GM19193 (cell line): ENCODE data around the gene TMEM219.

Experiments used
- POLR2A ChIP-seq: IDR thresholded peaks from 4 replicates; pipeline ENCODE4 v1.6.1; 2011; ENCODE audit not compliant: insufficient read depth, insufficient read length; ENCODE audit errors: extremely low read depth

TMEM219 gene

DNA sequence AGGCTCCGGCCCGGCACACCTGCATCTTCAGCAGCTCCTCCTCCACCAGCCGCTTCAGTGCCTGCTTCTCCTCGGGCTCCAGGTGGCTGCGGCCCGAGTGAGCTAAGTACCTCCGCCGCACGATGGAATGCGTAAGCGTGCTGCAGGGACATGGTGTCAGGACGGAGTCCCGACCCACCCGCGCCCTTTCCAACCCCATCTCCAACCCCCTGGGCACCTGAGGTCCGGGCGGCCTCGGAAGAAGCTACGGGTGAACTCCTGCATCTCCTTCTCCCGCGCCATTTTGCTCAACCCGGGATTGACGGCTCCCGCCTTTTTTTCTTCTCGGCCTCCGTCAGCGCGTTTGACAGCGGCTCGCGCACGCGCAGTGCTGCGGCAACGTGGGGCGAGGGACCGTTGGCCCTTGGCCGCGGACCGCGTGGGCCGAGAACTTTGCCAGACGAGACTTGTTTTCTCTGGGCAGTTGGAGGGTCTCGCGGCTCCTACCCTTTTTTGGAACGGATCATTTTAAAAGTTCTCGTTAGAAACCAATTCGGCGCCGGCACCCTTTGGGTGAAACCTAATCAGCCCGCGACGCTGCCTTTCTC lies 33.5 kb downstream of the TMEM219 start, which contains the start of gene HIRIP3:
Gene HIRIP3, minus strand, starts transcription at position 294 of the 587 bp plus-strand sequence. Its CDS starts 12 bp downstream, at position 282.
- peak; percentile 70 for TF ChIP-seq POLR2A

DNA sequence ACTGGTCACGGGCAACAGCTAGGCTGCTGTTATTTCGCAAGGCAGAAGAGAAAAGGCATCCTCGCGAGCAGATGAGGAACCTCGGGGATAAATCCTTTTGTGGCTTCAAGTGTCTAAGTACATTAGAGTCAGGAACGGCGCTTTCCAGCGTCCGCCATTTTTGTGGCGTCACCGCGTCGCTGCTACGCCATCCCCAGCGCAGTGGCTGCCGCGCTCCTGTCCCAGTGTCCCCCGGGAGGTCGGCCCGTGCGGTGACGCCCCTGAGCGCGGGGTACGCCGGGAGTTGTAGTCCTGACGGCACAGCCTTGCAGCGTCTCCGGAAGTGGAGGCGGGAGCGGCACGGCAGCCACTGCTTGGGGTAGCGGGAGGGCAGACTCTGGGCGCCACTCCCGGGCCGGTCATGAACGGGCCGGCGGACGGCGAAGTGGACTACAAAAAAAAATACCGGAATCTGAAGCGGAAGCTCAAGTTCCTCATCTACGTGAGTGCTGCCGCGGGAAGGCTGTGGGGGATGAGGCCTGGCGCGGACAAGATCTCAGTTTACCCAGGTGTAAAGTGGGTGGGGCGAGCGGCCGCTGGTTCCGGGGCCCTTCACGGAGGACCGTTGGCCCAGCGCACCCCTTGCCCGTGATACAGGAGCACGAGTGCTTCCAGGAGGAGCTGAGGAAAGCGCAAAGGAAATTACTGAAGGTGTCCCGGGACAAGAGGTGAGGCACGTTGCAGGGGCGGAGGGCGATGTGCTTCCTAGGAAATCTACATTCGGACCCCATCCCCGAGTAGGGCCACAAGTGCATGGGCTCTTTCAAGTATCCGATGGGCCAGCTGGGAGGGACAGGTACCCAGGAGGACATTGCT lies 34.3 kb downstream of the TMEM219 start, which contains the start of gene INO80E:
Gene INO80E, plus strand, starts transcription at position 331 of the 855 bp plus-strand sequence. Its CDS starts 70 bp downstream, at position 401.
- TF ChIP-seq POLR2A: peak; percentile 85

DNA sequence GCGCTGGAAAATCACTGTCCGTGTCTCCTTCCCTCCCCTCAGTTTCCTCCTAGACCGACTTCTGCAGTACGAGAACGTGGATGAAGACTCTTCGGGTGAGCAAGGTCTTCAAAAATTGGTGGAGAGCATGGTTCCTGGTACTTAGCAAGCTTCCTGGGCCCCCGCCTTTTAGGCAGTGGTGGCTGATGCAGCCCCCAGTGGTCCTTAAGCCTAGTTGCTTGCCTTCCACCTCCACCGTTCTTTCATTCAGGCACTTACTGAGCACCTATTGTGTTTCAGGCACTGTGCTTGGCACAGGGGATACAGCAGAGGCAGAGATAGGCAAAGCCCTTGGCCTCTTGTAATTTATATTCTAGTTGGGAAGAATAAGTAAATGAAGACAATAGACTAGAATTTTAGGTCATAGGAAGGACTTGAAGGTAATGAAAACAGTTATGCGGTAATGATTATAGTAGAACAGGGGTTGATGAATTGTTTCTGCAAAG lies 34.9 kb downstream of the TMEM219 start:
- no peak for TF ChIP-seq POLR2A

DNA sequence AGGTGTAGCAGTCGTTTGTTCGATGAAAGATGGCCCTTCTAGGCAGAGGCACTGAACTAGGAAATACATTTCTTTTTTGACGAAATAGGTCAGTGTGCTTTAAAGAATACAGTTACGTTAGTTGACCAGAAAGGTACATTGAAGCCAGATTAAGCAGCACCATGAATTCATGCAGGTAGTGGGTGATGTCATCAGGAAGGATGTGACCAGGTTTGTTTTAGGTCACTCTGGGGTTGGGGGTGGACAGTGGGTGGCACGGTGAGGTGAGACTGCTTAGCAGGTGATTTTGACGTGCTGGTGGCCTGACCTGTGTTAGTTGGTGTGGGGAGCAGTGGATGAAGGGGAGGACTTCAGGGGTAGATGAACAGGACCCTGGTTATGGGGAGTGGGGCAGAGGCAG lies 37.7 kb downstream of the TMEM219 start:
- TF ChIP-seq POLR2A: no peak

DNA sequence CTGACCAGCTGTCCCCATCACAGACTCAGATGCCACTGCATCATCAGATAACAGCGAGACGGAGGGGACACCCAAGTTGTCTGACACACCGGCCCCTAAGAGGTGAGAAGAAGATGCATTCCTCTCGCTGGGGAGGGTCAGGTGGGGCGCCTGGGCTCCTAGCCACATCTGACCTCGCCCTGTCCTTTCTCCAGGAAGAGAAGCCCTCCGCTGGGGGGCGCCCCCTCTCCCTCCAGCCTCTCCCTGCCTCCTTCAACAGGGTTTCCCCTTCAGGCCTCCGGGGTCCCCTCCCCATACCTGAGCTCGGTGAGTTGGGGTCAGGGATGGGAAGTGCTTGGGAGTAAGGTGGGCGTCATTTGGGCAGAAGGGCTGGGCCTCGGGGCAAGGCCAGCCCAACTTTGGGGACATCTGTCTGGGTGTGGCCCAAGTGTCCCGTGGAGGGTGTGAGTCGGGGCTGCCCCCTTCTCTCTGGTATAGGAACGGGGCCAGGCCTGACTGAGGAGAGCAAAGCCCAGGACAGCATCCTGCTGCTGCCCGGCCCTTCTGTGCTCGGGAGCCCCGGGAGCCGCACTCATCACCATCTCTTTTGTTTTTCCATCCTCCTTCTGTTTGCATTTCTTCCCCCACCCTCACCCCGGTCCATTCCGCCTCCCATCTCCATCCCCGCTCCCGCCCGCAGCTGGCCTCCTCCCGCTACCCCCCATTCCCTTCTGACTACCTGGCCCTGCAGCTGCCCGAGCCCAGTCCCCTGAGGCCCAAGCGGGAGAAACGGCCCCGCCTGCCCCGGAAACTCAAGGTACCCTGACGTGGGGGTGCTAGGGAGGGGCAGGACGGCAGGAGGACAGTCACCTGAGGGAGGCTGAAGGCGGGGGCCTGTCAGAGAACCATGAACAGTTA lies 39.1 kb downstream of the TMEM219 start:
- no peak for TF ChIP-seq POLR2A

DNA sequence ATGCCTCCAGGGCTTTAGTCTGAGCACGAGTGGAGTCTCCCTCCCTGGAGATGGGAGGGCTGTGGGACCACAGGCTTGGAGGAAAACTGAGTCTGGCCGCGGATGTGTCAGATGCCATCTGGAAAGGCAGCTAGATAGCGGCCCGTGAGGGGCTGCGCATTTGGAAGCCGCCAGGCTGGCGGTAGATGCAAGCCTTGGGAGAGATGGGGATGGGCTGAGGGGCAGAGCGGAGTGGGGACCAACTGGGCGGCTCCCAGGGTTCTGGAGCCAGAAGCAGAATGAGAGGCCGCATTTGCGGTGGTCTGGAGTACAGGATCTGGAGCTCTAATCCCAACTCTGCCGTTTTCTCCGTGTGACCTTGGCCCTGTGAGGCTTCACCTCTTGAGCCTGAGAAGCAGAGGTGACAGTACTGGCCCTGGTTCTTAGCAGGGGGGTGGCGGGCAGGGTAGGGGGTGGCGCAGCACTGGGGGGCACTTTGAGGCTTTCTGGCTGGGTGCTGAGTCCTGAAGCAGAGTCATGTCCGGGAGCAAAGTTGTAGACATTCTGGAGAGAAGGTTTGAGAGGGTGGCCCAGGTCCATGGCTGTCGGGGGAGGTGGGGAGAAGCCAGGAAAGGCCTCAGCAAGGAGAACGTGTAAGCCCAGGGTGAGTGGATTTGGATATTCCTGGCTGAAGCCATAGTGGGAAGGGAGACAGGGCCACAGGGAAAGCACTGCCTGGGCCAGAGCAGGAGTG lies 40.9 kb downstream of the TMEM219 start:
- TF ChIP-seq POLR2A: no peak

DNA sequence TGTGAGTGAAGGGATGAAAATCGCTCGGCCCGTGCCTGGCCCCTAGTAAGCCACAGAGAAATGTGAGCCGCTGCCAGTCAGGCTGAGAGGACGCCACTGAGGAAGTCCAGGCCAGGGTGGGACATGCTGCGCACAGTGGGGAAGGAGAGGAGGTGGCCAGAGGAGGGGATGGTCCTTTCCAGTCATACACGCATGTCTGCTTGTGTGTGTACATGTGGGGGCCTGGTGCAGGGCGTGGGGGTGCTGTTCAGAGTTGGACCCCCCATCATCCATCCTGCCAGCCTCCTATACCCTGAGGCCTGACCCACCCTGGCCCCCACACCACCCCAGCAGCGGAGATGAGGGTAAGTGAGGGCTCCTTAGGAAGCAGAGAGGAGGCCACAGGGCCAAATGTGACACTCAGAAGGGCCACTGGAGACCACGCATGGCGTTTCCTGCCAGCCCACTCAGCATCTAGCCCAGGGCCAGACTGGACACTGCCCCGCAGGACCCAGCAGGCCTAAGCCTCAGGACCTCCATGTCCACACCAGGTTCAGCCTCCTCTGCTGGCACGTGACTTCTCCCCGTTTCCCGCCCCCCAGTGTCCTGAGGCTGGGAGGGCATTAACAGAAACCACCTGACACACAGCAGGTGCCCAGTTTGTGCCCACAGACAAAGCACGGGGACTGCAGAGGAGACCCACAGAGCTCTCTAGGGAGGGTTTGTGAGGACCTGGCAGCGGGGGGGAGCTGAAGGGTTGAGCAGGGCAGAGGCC lies 42.0 kb downstream of the TMEM219 start:
- no peak for TF ChIP-seq POLR2A

DNA sequence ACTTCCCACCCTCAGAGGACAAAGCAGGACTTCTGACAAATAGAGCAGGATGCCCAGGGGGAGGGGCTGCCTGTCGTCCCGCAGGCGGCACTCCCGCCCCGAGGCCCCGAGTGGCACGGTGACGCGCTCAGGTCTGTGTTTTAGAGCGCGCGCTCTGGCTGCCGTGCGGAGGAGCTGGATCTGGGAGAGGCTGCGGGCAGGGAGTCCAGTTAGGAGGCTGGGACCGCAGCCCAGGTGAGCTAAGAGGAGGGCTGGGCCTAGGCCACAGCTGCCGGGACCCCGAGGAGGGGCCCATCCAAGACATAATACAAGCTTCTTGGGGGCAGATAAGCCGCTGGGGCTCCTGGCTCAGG lies 42.5 kb downstream of the TMEM219 start:
- TF ChIP-seq POLR2A: no peak

DNA sequence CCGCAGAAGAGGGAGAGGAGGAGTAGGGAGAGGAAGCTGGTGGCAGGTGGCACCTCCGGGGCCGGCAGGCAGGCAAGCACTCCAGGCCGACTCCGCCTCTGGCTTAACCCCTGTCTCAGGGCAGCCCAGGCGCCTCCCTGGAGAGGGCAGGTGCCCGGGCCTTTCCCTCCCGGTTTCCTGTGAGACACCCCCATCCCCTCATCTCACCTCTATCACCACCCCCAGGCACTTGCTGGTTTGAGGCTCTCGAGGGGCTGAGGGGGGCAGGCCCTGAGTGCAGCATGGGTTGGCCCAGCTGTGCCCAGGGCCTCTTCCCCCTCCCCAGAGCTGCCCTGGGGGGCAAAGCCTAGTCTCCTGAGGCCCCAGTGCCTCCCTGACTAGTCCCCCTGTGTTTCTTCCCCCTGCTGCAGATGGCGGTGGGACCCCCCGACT lies 42.9 kb downstream of the TMEM219 start:
- no peak for TF ChIP-seq POLR2A

DNA sequence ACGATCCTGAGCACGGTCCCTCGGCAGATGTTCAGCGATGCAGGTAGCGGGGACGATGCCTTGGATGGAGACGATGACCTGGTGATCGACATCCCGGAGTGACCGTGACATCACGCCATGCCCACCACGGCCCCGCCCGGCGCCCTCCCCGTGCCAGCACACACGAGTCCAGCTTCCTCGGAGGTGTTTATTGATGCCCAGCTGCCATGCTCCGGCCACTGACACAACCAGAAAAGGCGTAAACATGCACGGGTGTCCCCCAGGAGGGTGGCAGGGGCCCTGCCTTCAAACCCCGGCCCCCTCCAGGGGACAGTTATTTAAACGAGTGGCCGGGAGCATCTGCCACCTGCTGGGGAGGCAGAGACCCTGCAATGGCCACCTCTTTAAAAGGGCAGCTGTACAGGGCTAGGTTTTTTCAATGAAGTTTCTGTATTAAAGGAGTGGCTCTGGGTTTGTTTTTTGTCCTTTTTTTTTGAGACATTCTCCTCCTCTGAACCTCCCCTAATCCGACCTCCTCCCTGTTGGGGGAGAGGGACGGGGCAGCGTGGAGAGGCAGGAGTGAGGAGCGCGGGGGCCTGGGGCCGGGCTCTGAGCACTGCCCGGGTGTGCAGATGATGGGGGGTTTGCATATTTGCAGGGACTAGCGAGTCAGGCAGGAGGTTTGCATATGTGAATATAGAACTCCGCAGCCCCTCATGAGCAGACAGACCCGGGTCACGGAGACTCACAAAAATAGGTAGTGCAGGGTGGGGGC lies 43.6 kb downstream of the TMEM219 start:
- no peak for TF ChIP-seq POLR2A

DNA sequence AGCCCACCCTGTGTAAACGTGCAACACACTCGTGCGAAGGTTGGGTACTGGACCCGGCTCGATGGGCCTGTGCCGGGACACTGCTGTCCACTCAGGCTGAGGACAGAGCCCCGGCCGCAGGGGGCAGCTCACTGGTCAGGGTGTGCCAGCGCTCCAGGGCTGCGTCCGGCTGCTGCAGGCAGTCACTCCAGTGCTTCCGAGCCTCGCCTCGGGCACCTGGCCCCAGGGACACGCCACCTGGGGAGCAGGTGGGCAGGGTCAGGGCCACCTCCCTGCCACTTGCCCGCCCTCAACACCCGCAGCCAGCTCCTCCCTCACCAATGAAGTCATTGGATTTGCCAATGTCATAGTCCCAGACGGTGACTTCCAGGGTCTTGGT lies 44.2 kb downstream of the TMEM219 start:
- TF ChIP-seq POLR2A: peak; percentile 6

DNA sequence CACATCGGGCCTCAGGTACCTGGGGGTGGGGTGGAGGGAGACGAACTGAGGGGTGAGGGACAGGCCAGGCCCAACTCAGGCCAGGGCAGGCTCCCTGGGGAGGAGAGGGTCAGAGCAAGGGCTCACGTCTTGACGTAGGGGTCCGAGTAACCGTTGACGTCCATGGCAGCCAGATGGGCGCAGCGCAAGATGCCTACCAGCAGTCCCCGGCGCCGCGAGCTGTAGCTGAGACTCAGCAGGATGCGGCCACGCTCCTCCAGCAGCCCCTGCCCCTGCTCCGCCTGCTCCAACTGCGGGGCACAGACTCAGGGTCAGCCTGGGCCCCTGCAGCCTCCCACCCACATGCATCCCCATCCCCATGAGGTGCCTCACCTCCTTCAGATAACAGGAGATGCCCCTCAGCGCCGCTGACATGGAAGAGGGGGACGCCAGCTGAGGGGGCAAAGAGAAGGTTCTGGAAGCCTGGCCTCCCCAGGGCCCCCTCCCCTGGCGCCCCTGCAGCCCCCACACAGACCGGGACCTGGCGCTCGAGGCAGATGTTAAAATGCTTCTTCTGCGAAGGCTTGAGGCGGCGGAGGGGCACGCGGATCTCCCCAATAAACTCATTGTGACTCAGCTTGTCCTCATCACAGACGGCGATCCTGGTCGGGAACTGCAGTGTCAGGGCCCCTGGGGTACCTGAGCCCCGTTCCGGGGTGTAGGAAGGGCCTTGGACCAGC lies 44.9 kb downstream of the TMEM219 start:
- no peak for TF ChIP-seq POLR2A
